MM.1S (cell line): Measurements from ENCODE around the gene ZNF581.

Experiments used
- CTCF ChIP-seq: fragments of 300-600 bp; sonication (generic); IDR thresholded peaks from 2 replicates; pipeline ENCODE4 v1.5.1; 2016; ENCODE audit warnings: antibody characterized with exemption, low read length, mixed read lengths
- EZH2 ChIP-seq: fragments of 300-600 bp; sonication (generic); optimal IDR thresholded peaks from 2 replicates; pipeline ENCODE3; 2017; ENCODE audit warnings: low read depth, mild to moderate bottlenecking, antibody characterized with exemption, low read length, mixed read lengths

GRCh38 chr19:55605637-55606470, 37.6 kb upstream of the ZNF581 start, which contains the start of gene ZNF865:
- TF ChIP-seq CTCF (peak; percentile 84), EZH2 (no peak)
